HCT116 (cell line): ENCODE data around the gene CORO2B. TPM values are rescaled to one million over a fixed set of nuclear protein-coding genes. Genes with fewer than 3 reads are reported as not detected.

Source experiments
- ATAC-seq: fragments of 200-7000 bp; cut with Tn5 transposase; 2 replicates; pipeline ENCODE4 v1.9.1; 2020; ENCODE audit warnings: mild to moderate bottlenecking, moderate library complexity
- BruUV-seq: library from RNA; stranded (reverse); fragments of 400-500 nt; replicated peaks from 2 replicates; lab custom pipeline; 2021; lab: Mats Ljungman, UMichigan
- CTCF ChIA-PET: fragments of 300-600 bp; sonication (Branson Sonifier 250); formaldehyde crosslinking; loops from one replicate; lab custom pipeline; 2021; ENCODE audit warnings: antibody characterized with exemption; lab: Charles Lee
- POLR2A ChIA-PET: fragments of 300-600, 350-600 bp; sonication (Branson Sonifier 250); formaldehyde crosslinking; loops from one replicate; lab custom pipeline; 2021; ENCODE audit warnings: antibody characterized with exemption; lab: Charles Lee
- RAD21 ChIA-PET, 2 experiments: fragments of 300-600 bp; sonication (Branson Sonifier 250); formaldehyde crosslinking; loops; one replicate each; lab custom pipeline; 2023; ENCODE audit warnings: low total read pairs in 2 of 2; ENCODE audit not compliant: uncharacterized antibody in 2 of 2, unreplicated experiment in 2 of 2, low non-redundant PET in 1 of 2; lab: Charles Lee
- DNase-seq: peaks from one replicate; pipeline ENCODE4 v3.0.0-alpha.2; 2010; ENCODE audit warnings: low read depth, low spot score
- H2AFZ ChIP-seq: fragments of 200-600 bp; shearing (Covaris generic), sonication (generic); 2 replicates; pipeline ENCODE4 v1.6.1; 2017; ENCODE audit warnings: low read depth, mixed run types, mixed read lengths, antibody characterized with exemption, low read length; ENCODE audit not compliant: poor library complexity, severe bottlenecking
- H3K27ac ChIP-seq: 2 replicates; pipeline ENCODE4 v1.5.1; 2012; ENCODE audit warnings: low read depth, low read length
- H3K27me3 ChIP-seq: fragments of 200-600 bp; sonication (generic); 2 replicates; pipeline ENCODE4 v1.6.1; 2016; ENCODE audit warnings: mixed run types, low read length, mixed read lengths; ENCODE audit not compliant: insufficient read depth
- H3K36me3 ChIP-seq, 2 experiments: fragments of 200-500 bp in 1 of 2; fragments of 200-600 bp in 1 of 2; sonication (Bioruptor generic) in 1 of 2; sonication (generic) in 1 of 2; 2 replicates each; pipeline versions ENCODE4 v1.5.1 to v1.6.1; 2014 to 2016; ENCODE audit warnings: low read length in 2 of 2, inconsistent platforms in 1 of 2, mixed read lengths in 1 of 2, mixed run types in 1 of 2; ENCODE audit not compliant: insufficient read depth in 2 of 2, control insufficient read depth in 1 of 2
- H3K4me1 ChIP-seq, 2 experiments: fragments of 200-600 bp in 1 of 2; sonication (generic) in 1 of 2; 2 replicates each; pipeline versions ENCODE4 v1.5.1 to v1.6.1; 2012 to 2017; ENCODE audit warnings: low read length in 2 of 2, inconsistent platforms in 1 of 2, mild to moderate bottlenecking in 1 of 2, mixed read lengths in 1 of 2, mixed run types in 1 of 2, moderate library complexity in 1 of 2; ENCODE audit not compliant: insufficient read depth in 2 of 2, control insufficient read depth in 1 of 2
- H3K4me2 ChIP-seq: fragments of 200-600 bp; sonication (generic); 2 replicates; pipeline ENCODE4 v1.6.1; 2017; ENCODE audit warnings: mixed run types, low read length, mixed read lengths
- H3K4me3 ChIP-seq, 2 experiments: fragments of 200-600 bp in 1 of 2; sonication (generic) in 1 of 2; replicated peaks in 1 of 2; 2 replicates each; pipeline ENCODE4 v1.5.1; 2011 to 2016; ENCODE audit warnings: low read length in 2 of 2, control low read depth in 1 of 2, low read depth in 1 of 2, mild to moderate bottlenecking in 1 of 2, mixed read lengths in 1 of 2, mixed run types in 1 of 2
- H3K79me2 ChIP-seq: fragments of 200-600 bp; sonication (generic); 2 replicates; pipeline ENCODE4 v1.6.1; 2017; ENCODE audit warnings: mild to moderate bottlenecking, mixed run types, low read length, moderate library complexity, mixed read lengths; ENCODE audit not compliant: insufficient read depth
- H3K9ac ChIP-seq: fragments of 200-600 bp; sonication (generic); 2 replicates; pipeline ENCODE4 v1.6.1; 2016; ENCODE audit warnings: low read length, mixed read lengths
- H3K9me2 ChIP-seq: fragments of 200-600 bp; sonication (generic), shearing (Covaris generic); 2 replicates; pipeline ENCODE4 v1.6.1; 2017; ENCODE audit warnings: mixed run types, mild to moderate bottlenecking, moderate library complexity; ENCODE audit not compliant: insufficient read depth
- H3K9me3 ChIP-seq, 2 experiments: fragments of 200-500 bp in 1 of 2; fragments of 200-600 bp in 1 of 2; sonication (Bioruptor generic) in 1 of 2; sonication (generic) in 1 of 2; 2 replicates each; pipeline ENCODE4 v1.6.1; 2014 to 2017; ENCODE audit warnings: low read length in 2 of 2, mixed read lengths in 2 of 2, inconsistent platforms in 1 of 2, low read depth in 1 of 2, mild to moderate bottlenecking in 1 of 2, mixed run types in 1 of 2, moderate library complexity in 1 of 2; ENCODE audit not compliant: control insufficient read depth in 1 of 2, insufficient read depth in 1 of 2
- H4K20me1 ChIP-seq: fragments of 200-600 bp; sonication (generic), shearing (Covaris generic); 2 replicates; pipeline ENCODE4 v1.6.1; 2017; ENCODE audit warnings: mixed run types, mild to moderate bottlenecking, moderate library complexity; ENCODE audit not compliant: insufficient read depth
- CEBPB ChIP-seq: IDR thresholded peaks from 2 replicates; pipeline ENCODE4 v1.6.1; 2012; ENCODE audit warnings: low read depth
- EZH2 ChIP-seq: fragments of 200-600 bp; sonication (generic); IDR thresholded peaks from 2 replicates; pipeline ENCODE4 v1.6.1; 2017; ENCODE audit warnings: antibody characterized with exemption, mixed run types
- EZH2phosphoT487 ChIP-seq: fragments of 200-600 bp; IDR thresholded peaks from 2 replicates; pipeline ENCODE4 v1.6.1; 2018; ENCODE audit warnings: antibody characterized with exemption, borderline replicate concordance
- FOSL1 ChIP-seq: IDR thresholded peaks from 2 replicates; pipeline ENCODE4 v1.6.1; 2012; ENCODE audit warnings: low read depth
- JUND ChIP-seq: IDR thresholded peaks from 2 replicates; pipeline ENCODE4 v1.6.1; 2012
- MAX ChIP-seq: IDR thresholded peaks from 2 replicates; pipeline ENCODE4 v1.6.1; 2012
- SIN3A ChIP-seq: IDR thresholded peaks from 2 replicates; pipeline ENCODE4 v1.6.1; 2012; ENCODE audit warnings: low read depth
- SP1 ChIP-seq: IDR thresholded peaks from 2 replicates; pipeline ENCODE4 v1.6.1; 2012; ENCODE audit warnings: low read depth
- SRF ChIP-seq: IDR thresholded peaks from 2 replicates; pipeline ENCODE4 v1.6.1; 2012; ENCODE audit warnings: low read depth
- ZFX ChIP-seq: fragments of 450-650 bp; IDR thresholded peaks from 2 replicates; pipeline ENCODE4 v1.6.1; 2017
- ZNF274 ChIP-seq: fragments of 200-500 bp; sonication (Bioruptor generic); IDR thresholded peaks from 2 replicates; pipeline ENCODE4 v1.6.1; 2014; ENCODE audit warnings: mild to moderate bottlenecking, low read depth, low read length, inconsistent platforms
- intact Hi-C: fragments of 100-400 bp; cut with micrococcal nuclease; formaldehyde crosslinking; loops from 2 replicates; pipeline ENCODE4 v1.10.0; 2022
- total RNA-seq: library from RNA; stranded (reverse); gene quantifications from one replicate; pipeline ENCODE4 v1.2.1, GENCODE V29; 2021; ENCODE audit not compliant: unreplicated experiment
- TF ChIP-seq, protein P1 (sequence below): IDR thresholded peaks from 2 replicates; pipeline ENCODE4 v1.6.1; 2011; ENCODE audit warnings: mild to moderate bottlenecking, low read length, moderate library complexity; ENCODE audit not compliant: insufficient replicate concordance; ENCODE audit errors: extremely low read depth
- TF ChIP-seq, protein P2 (sequence below): IDR thresholded peaks from 2 replicates; pipeline ENCODE4 v1.6.1; 2012
- TF ChIP-seq, protein P3 (sequence below), 3 experiments: fragments of 200-600 bp in 1 of 3; sonication (generic) in 1 of 3; IDR thresholded peaks in 2 of 3; conservative IDR thresholded peaks in 1 of 3; 2 replicates each; pipeline ENCODE4 v1.5.1; 2012 to 2017; ENCODE audit warnings: low read depth in 2 of 3, low read length in 2 of 3, antibody characterized with exemption in 1 of 3, borderline replicate concordance in 1 of 3, control low read depth in 1 of 3, mild to moderate bottlenecking in 1 of 3, mixed read lengths in 1 of 3, mixed run types in 1 of 3, moderate library complexity in 1 of 3; ENCODE audit not compliant: insufficient read depth in 1 of 3

The CORO2B gene
- total RNA-seq, 1 experiment from 2014 or later, result 2.8 TPM

DNA sequence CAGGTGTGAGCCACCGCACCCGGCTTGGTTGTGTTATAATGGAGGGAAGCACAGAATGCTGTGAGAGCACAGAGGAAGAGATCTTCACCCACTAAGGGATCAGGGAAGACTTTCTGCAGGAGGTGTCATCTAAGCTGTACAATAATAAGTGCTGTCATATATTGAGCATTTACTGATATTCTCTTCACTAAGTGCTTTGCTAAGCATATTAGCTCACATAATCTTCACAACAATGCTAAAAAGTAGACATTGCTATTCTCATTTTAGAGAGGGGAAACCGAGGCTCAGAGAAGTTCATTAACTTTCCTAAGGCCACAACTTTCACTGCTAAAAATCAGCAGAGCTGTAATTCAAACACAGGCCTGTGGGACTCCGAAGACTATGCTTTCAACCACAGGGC is 115.3 kb downstream of the CORO2B start:
- Histone ChIP-seq H2AFZ (no peak overlapping the region), H3K27me3 (no peaks in the 10 kb centered on the region), H3K27ac (no peak overlapping the region), H3K9me3 (no peaks in the 10 kb centered on the region), H4K20me1 (no peaks in the 10 kb centered on the region), H3K4me3 (no peak overlapping the region), H3K9me2 (no peaks in the 10 kb centered on the region), H3K79me2 (no peaks in the 10 kb centered on the region), H3K4me2 (no peak overlapping the region), H3K4me1 (peaks cover 8 to 21% of the 10 kb centered on the region in 2 experiments), H3K36me3 (no peaks in the 10 kb centered on the region), H3K9ac (no peak overlapping the region)
- ChIA-PET POLR2A (no interaction called here), CTCF (no interaction called here), RAD21 (no interaction called here)
- TF ChIP-seq FOSL1 (no peak), EZH2phosphoT487 (no peak), MAX (no peak), SP1 (no peak), SRF (no peak), CEBPB (no peak), ZNF274 (no peak), ZFX (no peak), EZH2 (no peak), SIN3A (no peak), JUND (no peak)
- TF ChIP-seq, protein P1, sequence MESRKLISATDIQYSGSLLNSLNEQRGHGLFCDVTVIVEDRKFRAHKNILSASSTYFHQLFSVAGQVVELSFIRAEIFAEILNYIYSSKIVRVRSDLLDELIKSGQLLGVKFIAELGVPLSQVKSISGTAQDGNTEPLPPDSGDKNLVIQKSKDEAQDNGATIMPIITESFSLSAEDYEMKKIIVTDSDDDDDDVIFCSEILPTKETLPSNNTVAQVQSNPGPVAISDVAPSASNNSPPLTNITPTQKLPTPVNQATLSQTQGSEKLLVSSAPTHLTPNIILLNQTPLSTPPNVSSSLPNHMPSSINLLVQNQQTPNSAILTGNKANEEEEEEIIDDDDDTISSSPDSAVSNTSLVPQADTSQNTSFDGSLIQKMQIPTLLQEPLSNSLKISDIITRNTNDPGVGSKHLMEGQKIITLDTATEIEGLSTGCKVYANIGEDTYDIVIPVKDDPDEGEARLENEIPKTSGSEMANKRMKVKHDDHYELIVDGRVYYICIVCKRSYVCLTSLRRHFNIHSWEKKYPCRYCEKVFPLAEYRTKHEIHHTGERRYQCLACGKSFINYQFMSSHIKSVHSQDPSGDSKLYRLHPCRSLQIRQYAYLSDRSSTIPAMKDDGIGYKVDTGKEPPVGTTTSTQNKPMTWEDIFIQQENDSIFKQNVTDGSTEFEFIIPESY, result no peak
- TF ChIP-seq, protein P2, sequence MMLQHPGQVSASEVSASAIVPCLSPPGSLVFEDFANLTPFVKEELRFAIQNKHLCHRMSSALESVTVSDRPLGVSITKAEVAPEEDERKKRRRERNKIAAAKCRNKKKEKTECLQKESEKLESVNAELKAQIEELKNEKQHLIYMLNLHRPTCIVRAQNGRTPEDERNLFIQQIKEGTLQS, result no peak
- TF ChIP-seq, protein P3, sequence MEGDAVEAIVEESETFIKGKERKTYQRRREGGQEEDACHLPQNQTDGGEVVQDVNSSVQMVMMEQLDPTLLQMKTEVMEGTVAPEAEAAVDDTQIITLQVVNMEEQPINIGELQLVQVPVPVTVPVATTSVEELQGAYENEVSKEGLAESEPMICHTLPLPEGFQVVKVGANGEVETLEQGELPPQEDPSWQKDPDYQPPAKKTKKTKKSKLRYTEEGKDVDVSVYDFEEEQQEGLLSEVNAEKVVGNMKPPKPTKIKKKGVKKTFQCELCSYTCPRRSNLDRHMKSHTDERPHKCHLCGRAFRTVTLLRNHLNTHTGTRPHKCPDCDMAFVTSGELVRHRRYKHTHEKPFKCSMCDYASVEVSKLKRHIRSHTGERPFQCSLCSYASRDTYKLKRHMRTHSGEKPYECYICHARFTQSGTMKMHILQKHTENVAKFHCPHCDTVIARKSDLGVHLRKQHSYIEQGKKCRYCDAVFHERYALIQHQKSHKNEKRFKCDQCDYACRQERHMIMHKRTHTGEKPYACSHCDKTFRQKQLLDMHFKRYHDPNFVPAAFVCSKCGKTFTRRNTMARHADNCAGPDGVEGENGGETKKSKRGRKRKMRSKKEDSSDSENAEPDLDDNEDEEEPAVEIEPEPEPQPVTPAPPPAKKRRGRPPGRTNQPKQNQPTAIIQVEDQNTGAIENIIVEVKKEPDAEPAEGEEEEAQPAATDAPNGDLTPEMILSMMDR (IDR thresholded peaks at IDR 0.05 in 2 of 3, conservative IDR thresholded peaks at IDR 0.05 in 1 of 3; ENCODE audit: borderline replicate concordance in 1 of 3, insufficient read depth in 1 of 3, low read depth in 2 of 3, low read length in 2 of 3), result no peak
- intact Hi-C loops, result no loop called here
- DNase-seq, result no peak
- no TSS peak for BruUV-seq
- no peak for ATAC-seq
